Hypothalamus (tissue), 51 donors: ENCODE measurements around the gene SLC6A17.

Experiments used
- DNase-seq, 51 donors: peaks; one replicate each; lab custom pipeline; 2025; lab: John Stamatoyannopoulos, UW

Gene SLC6A17

DNA sequence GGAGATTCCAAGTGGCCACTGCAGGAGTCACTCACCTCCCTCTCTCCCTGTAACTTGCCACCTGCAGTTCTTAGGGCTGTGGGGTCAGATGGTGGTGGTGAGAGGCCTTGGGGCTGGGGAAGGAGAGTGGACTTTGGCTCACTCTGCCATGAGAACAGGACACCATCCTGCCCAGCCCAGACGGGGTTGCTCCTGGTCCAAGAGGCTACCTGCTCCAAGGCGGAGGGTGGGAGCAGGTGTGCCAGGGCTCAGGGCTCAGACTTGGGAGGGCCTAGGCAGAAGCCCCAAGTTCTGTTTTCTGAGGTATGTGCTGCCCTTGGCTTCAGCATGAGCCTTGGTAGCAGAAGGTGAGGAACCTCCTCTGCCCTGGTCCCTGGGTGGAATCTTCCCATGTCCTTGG, 48.5 kb downstream of the SLC6A17 start:
- no peak for DNase-seq

DNA sequence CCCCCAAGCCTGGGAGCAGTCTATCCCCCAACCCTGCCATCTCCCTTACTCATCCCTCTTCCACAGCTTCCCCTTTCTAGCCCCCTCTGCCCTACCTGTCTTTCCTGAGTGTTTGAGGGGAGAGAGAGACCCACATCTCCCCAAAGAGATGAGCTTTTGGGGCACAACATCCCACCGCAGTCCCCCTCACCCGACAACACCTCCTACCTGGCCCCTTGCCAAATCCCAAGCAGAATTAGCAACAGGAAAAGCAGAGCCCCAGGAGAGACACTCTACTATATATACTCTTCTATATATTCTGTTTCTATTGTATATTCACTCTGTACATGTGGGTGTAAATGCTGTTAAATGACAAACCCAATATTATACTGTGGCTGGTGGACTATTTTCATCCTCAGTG, 49.9 kb downstream of the SLC6A17 start:
- no peak for DNase-seq

DNA sequence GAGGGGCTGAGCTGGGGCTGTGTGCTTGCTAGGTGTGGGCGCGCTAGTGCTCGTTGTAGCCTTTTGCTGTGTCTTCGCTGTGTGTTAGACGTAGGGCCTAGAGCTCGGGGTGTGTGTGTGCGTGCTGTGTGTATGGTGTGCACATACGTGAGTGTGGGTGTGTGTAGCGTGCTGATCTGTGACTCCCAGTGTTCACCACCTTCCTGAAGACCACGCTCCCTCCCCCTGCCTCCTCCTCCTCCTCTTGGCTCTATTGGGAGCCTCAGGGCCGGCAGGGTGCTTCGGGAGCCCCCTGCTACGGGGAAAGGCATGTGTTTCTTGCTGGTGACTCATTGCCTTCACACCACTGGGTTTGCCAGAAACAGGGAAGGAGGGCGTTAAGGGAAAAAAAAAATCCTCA, 50.4 kb downstream of the SLC6A17 start:
- peak in 1 of 51 donors; percentile 75 for DNase-seq

DNA sequence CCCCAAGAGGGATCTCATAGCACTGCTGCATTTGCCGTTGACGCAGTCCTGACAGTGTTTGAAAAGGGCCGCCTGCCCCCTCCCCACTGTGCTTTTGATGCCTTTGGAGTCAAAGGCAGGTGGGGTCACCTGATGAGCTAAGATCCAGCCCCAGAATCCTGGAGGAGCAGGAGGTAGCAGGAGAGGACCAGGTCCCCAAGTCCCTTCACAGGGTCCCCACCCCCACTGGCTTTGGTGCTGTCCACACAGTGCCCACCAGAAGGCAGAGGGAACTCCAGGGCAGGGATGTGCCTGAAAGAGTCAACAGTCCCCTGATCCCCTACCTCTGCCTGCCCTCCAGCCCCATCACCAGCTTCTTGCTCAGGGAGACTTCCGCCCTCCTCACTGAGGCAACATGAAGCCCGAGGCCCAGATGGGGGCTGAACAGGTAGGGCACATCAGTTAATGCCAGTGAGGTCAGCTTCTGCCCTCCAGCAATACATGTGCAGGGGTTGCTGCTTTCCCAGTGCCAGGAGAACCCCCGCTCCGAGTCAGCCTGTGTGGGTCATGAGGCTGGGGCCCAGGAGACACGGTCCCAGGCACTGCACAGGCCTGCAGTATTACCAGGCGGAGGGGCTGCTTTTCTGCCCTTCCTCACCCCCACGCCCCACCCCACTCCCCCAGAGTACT, 51.0 kb downstream of the SLC6A17 start:
- DNase-seq = no peak

DNA sequence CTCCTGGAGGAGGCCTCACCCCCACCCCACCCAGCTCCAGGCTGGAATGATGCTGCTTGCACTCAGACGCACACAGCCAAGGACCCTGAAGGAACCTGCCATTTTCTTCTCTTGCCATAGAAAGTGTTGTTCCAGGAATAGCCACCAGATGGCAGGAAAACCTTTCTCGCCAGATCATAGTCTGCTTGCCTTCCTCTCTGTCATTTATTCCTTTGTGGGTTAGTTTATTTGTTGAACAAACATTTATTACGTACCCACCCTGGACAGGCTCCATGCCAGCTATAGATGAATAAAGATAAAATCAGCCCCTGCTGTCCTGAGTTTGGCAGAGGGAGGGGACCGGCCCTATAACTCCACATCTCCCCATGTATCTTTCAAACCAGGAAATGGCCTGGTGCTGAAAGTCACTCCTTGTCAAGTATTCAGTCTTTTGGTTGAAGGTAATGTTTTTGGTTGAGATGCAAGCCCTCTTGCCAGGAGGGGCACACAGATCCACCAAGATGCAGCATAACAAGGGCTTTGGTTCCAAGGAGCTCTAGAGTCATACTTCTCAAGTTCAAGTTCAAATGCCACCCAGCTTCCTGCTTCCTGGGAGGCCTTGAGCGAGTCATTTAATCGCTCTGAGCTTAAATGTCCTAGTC, 52.8 kb downstream of the SLC6A17 start:
- peak in 22 of 51 donors; percentile 8 to 74 (median 34) for DNase-seq

DNA sequence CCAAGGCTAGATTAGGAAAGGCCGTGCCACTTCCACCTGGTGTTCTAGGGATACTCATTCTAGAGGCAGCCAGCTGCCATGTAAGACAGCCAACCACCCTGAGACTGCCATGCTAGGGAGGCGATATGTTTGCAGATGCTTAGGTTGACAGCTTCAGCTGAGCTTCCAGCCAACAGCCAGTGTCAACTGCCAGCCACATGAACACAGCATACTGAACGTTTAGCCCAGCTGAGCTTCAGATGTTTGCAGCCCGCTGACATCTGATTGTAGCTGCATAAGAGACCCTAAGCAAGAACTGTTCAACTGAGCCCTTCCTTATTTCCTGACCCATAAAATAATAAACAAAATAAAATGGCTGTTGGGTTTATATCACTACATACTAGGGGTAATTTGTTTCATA, 54.9 kb downstream of the SLC6A17 start:
- no peak for DNase-seq

DNA sequence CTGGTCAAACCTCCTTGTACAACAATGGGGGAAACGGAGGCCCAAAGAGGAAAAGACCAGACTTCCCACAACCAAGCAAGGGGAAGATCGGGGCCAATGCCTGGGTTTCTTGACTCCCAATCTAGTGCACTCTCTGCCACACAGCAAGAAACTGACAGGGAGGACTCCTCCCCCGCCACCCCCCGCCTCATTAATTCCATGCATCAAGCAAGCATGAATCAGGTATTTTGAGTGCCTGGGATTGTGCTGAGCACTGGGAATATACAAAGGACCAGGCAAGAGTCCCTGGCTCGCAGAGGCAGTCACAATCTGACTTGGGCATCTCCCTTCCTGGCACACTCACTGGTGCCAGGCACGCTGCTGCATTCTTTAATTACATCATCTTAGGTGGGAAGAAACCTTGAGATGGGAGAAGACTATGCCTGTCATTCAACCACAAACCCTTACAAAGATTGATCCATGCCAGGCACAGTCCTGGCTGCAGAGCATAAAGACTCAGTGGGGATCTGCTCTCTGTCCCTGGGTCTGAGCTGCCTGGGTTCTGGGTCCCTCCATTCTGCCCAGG, 55.4 kb downstream of the SLC6A17 start:
- DNase-seq = no peak

DNA sequence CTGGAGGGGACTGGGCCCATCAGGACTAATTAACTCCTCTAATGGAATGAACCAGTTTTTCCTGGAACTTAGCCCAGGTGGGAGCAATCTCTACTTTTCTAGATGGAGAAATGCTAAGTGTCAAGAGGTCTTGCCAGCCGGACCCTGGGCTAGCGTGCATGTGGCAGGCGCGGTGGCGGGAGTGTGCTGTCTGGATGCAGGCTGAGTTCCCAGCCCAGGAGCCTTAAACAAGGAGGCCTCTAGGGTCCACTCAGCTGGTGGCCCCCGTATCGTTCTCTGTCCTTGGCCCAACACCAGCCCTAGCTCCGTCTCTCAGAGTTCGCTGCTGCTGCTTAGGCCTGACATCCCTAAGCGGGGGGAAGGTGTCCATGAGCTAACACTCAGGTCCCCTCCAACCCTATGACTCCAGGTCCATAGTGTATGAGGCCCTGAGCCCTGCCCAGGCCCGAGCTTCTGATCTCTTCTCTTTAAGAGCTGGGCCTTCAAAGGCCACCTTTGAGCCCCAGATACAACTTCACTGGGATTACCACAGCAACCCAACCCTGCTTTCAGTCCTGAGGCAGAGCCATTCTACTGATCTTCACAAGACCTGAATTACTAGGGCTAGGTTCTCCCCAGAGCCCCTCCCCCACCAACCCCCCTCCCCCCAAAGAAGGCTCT, 56.1 kb downstream of the SLC6A17 start:
- DNase-seq = no peak

DNA sequence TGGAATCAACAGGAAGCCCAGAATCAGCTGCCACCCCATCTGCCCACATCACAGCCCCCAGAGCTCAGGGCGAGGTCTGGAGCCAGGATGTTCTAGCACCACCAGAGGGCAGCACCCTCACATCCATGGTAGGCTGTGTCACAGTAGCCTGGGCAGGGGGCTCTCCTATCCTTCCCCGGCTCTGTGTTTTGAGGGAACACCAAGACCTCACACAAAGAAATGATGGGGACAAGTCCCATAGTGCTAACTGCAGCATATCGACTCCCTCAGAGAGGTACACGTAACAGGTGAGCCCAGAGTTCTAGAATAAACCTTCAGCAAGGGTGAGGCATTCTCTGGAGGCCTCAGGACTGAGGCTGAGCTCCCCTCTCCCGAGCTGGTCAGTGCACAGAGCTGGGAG, 57.5 kb downstream of the SLC6A17 start:
- peak in 40 of 51 donors; percentile 5 to 77 (median 41) for DNase-seq

DNA sequence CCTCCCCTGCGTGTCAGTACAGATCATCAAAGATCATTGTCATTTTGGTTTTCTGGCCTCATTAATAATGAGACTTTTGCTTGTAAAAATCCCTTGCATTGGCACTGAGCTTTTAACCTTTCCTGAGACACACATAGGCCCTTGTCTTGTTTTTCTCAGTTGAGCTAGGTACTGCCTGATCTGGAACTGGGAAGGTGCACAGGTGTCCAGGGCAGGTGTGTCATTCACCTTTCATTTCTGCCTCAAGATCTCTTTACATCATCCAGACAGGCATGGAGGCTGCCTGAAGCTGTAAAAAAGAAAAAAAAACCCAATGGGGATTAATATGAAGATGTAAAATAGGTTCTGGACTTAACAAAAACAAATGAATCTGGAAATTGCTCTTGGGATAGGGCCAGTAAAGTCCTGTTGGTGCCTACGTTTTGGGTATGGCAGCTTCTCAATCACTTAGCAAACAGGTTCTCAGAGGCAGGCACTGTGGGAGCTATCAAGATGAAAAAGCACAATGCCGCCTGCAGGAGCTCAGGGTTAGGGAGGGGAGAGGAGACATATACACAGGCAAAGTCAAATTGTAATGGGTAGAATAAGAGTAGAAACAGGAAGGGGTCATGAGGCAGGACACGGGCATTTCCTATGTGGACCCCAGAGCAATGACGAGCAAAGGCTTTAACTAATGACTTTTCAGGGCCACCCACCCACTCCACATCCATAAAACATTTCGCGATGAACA, 58.8 kb downstream of the SLC6A17 start:
- no peak for DNase-seq

DNA sequence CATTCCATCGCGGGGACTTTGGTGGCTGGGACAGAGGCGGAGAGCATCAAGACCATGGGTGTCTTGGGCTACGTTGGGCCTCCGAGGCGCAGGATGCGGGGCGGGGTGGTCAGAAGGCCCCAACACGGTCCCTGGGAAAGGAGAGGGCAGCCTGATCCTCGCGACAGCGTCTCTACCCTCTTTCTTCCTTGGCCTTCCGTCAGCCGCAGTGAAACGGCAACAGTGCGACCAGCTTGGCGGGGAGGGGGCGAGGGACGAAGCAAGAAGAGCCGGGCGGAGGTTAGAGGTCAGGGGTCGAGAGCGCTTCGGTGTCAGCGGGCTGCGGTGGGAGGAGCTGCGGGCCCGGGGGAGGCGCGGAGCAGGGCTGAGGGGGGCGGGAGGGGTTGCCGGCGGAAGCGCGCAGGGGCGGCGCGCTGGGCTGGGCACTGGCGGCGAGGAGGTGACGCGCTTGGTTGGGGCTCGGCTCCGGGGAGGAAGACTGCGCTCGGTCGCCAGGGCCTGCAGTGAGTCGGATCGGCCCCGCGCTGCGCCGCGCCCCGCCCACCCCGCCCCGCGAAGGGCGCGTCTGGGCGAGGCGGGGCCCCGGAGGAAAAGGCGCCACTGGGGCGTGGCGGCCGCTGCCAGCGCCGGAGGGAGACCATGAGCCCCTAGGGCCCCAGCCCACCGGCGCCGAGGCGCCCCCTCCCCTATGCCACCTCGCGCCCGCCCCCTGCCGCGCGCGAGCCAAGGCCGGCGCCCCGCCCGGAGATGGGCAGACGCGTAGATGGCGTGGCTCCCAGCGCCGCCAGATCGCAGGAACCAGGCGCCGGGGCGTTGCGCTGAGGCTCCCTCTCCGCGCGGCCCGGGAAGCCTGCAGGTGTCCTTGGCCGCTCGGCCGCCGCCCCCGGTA, 59.7 kb downstream of the SLC6A17 start, which contains the start of gene KCNC4:
Gene KCNC4 (plus strand): TSS at position 600 of the 889 bp plus-strand sequence. CDS start 1,186 bp downstream, outside the sequence.
- peak in 47 of 51 donors; percentile 16 to 85 (median 66) for DNase-seq

DNA sequence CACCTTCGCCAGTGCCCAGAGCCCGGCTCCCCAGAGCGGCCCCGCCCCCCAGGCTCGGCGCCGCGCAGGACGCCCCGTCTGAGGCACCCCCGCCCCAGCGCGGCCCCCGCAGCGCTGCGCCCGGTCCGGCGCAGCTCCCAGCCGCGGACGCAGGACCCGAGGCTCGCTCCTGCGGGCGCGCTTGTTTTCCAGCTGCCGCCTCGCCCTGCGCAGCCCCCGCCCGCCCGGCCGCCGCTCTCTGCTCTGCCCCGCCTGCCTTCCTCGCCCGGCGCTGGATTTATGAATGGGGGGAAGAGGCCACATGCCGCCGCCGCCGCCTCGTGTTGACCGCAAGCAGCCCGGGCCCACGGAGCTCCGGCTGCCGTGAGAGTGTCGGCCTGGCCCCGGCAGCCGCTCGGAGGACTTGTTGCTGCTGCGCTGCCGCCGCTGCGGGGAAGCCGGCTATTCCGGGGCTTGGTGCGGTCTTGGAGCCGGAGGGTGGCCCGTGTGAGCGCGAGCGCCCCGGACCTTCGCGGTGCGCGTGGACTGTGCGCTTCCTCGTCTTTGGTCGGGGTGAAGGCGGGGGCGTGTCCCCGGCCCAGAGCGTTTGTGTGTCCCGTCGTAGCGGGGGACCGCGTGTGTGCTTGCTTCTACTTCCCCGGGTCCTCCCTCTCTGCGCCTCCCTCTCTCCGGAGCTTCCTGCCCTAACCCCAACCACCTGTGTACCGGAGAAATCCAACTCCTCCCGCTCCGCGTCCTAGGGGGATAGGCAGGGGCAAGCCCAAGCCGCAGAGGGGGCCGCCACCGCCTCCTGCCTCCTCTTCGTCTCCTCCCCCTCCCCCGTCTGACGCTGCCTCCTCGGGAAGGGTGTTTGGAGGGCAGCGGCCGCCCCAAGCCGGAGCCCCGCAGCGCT, 60.6 kb downstream of the SLC6A17 start:
- peak in 13 of 51 donors; percentile 17 to 69 (median 39) for DNase-seq

DNA sequence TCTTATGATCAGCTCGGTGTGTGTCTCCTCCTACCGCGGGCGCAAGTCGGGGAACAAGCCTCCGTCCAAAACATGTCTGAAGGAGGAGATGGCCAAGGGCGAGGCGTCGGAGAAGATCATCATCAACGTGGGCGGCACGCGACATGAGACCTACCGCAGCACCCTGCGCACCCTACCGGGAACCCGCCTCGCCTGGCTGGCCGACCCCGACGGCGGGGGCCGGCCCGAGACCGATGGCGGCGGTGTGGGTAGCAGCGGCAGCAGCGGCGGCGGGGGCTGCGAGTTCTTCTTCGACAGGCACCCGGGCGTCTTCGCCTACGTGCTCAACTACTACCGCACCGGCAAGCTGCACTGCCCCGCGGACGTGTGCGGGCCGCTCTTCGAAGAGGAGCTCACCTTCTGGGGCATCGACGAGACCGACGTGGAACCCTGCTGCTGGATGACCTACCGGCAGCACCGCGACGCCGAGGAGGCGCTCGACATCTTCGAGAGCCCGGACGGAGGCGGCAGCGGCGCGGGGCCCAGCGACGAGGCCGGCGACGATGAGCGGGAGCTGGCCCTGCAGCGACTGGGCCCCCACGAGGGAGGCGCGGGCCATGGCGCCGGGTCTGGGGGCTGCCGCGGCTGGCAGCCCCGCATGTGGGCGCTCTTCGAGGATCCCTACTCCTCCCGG, 61.3 kb downstream of the SLC6A17 start:
- peak in 1 of 51 donors; percentile 29 for DNase-seq

DNA sequence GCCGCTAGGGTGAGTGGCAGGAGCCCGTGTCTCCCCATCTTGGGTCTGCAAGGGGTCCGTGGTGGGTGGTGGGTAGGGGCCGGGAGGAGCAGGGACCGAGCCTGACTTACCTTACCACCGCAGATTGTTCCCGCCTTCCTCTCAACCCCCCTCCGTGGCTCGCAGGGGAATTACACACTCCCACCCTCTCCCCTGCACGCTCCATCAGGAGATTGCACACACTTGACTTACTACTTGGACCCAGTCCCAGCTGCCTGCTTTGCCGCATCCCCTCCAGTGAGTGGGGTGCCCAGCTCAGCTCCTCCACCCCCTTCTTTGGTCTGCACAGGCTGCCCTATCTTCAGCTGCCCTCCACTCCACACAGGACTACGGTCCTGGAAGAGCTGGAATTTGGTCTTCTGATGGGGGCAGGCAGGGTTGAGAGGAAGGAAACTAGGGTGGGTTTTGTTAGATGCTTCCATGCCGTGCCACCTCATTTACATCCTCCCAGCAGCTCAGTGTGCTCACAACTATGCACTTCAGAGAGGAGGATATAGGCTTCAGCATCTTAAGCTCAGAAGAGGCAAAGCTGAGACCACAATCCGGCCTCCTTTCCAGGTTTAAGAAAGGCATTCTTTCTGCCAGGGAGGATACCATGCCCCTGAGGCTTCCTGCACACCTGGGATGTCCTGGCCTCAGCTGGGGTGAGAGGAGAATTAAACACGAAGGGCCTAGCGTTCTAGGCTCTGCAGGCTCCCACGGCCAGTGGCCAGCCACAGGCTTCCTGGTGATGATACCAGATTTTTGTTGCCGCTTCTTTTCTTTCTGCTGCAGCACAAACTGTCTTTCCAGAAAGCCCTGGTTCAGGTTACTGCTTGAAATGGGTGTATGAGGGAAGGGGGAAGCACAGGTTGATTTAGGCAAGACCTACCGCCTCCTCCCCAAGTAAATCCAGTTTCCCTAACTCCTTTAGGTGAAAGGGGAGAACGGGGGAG, 62.2 kb downstream of the SLC6A17 start:
- DNase-seq = peak in 5 of 51 donors; percentile 14 to 47 (median 28)

DNA sequence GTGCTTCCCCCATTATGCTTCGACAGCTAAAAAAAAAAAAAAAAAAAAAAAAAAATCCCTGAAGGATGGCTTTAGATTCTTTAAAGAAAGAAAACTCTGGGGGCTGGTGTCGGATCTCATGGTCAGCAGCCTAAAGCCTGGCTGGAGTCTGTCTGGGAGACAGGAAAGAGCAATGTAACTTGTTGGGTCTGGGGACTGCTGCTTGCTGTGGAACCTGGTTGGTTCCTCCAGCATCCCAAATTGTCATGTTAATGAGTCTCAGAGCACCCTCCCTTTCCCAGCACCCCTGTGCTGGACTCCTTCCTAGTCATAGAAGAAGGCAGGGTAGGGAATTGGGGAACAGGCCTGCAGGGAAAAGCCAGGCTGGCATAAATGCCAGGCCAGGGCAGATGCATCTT, 62.8 kb downstream of the SLC6A17 start:
- no peak for DNase-seq

DNA sequence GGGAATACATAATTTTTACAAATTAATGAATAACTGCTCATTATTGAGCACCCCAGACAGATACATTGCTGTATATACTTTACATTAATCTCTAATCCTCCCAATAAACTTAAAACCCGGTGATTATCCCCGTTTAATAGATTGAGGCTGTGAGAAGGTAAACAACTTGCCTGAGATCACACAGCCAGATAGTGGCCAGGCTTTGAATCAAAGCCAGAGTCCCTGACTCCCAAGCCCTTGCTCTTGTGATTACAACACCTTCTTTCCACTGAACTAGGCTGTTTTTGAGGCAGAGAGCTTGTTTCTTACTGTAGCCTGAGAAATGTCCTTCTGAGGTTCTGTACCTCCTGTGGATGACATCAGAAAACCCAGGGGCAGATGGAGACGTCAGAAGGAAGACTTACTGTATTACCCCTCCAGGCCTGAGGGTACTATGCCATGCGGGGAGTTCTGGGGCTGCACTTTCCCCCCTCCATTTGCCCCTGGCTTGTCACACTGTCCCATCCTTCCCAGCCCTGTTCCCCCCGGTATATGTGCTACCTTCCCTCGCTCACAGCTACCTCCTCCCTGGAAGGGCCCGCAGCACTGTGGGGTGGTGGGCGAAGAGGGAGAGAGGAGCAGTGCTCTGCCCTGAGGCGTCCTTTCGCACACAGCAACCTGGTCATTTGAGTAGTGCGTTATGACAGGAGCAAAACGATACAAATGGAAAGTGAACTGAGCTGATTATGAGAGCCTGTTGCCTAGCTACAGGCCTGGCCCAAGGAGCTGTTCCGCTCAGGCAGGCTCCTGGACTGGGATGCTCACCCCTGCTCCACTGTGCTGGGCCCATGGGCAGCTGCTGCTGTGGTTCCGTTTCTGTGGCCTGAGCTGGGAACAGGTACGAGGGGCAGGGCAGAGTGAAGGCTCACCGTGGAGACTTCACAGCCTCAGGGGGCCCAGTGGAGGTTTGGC, 64.4 kb downstream of the SLC6A17 start:
- peak in 7 of 51 donors; percentile 11 to 35 (median 16) for DNase-seq
